Activated gamma-delta T cell (primary cell): ENCODE measurements around the gene KRT7.
"Not testable (repeated sequence)": the region's sequence is repeated elsewhere in the genome, so short reads cannot be mapped to it uniquely, and the experiment has no call there.

Experiments used
- DNase-seq: peaks from one replicate; lab custom pipeline; 2025; lab: John Stamatoyannopoulos, UW

KRT7 gene

GRCh38 chr12:52243856-52244614 is 11.0 kb downstream of the KRT7 start:
- DNase-seq, result no peak

GRCh38 chr12:52244615-52244994 is 11.6 kb downstream of the KRT7 start:
- DNase-seq, result no peak

- no peak for DNase-seq
These were observed 12.4 kb downstream of the KRT7 start for GRCh38 chr12:52245259-52245961.

- no peak for DNase-seq
These were observed 13.0 kb downstream of the KRT7 start for GRCh38 chr12:52245962-52246569.

GRCh38 chr12:52246720-52247621 is 13.9 kb downstream of the KRT7 start:
- no peak for DNase-seq

GRCh38 chr12:52247622-52248540 is 14.8 kb downstream of the KRT7 start:
- DNase-seq, result no peak

GRCh38 chr12:52248541-52249461 is 15.8 kb downstream of the KRT7 start:
- DNase-seq, result no peak

GRCh38 chr12:52249511-52250047 is 16.5 kb downstream of the KRT7 start:
- DNase-seq, result no peak

- no peak for DNase-seq
These were observed 17.3 kb downstream of the KRT7 start for GRCh38 chr12:52250048-52250990.

- no peak for DNase-seq
These were observed 18.5 kb downstream of the KRT7 start for GRCh38 chr12:52251367-52252051.

GRCh38 chr12:52252175-52252615 is 19.2 kb downstream of the KRT7 start:
- DNase-seq, result not testable (repeated sequence)

GRCh38 chr12:52252728-52253343 is 19.8 kb downstream of the KRT7 start:
- DNase-seq, result no peak

GRCh38 chr12:52253391-52254179 is 20.5 kb downstream of the KRT7 start:
- no peak for DNase-seq

- DNase-seq, result no peak
These were observed 21.3 kb downstream of the KRT7 start for GRCh38 chr12:52254180-52254964.

- DNase-seq, result no peak
These were observed 22.1 kb downstream of the KRT7 start for GRCh38 chr12:52254965-52255751.
